Activated CD4-positive, alpha-beta T cell treated with anti-CD3 and anti-CD28 coated beads, Interleukin-2, amount 50 U/mL, for 16 hours (primary cell): ENCODE data around the gene UBA1.
"Not testable (repeated sequence)": the region's sequence is repeated elsewhere in the genome, so short reads cannot be mapped to it uniquely, and the experiment has no call there.

Experiments
- DNase-seq: peaks from one replicate; pipeline ENCODE4 v3.0.0-alpha.2; 2020

UBA1 gene

DNA sequence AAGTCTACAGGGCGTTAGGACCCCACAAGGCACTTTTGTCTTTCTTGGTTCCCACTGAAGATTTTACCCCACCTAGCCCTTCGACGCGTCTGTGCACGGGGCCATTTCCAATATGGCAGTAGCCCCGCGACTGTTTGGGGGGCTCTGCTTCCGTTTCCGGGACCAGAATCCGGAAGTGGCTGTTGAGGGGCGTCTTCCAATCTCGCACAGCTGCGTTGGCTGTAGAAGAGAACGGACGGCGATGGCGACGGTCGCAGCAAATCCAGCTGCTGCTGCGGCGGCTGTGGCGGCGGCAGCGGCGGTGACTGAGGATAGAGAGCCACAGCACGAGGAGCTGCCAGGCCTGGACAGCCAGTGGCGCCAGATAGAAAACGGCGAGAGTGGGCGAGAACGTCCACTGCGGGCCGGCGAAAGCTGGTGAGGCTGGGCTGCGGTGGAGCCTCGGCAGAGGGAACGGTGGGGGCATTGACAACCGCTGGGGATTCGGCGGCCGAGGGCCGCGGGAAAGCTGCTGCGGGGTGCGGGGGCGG, 39.2 kb downstream of the UBA1 start, which contains the start of gene USP11:
Gene USP11, plus strand, starts transcription at position 207 of the 530 bp plus-strand sequence. Its CDS starts 35 bp downstream, at position 242.
- DNase-seq = peak; percentile 30

DNA sequence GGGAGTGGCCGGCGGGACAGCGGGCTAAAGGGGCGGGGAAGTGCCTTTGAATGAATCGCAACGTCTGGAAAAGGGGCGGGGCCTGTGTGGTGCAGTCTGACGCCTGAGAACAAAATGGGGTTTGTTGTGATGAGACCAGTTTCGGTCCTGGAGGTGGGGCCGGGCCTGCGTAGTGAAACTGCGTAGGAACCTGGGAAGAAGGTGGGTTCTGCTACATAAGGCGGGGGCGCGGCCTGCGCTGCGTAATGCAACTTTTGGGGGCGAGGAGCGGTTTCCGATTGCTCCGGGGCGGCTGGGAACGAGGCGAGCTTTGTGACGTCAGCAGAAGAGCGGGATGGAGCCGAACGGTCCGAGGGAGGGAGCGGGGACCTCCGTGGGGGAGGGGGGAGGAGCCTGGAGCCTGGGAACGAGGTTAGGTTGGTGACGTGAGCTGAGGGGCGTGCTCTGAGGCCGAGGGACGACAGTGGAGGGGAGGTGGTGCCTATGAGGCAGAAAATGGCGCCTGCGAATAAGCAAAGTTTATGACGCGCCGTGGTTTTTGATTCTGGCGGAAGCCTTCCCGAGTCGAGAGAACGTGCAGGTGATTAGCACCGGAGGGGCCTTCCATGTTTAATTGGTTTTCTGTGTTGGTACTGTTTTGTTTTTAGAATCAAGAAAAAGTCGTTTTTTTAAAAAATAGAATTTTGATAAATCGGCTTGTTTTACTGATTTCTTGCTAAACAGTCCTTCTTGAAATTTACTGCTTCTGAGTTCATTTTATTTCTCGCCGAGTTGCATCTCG, 39.9 kb downstream of the UBA1 start:
- peak; percentile 96 for DNase-seq

DNA sequence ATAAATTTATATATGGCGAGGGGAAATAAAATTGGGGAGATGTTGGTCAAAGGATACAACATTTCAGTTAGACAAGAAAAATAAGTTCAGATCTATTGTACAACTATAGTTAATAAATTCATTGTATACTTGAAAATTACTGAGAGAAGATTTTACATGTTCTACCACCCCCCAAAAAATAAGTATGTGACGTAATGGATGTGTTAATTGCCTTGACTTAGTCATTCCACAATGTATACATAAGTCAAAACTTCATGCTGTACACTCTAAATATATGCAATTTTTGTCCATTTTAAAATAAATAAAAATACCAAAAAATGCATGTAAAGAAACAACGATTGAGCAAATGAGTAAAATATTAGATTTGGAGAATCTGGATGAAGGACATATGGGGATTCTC, 41.0 kb downstream of the UBA1 start:
- DNase-seq = no peak

DNA sequence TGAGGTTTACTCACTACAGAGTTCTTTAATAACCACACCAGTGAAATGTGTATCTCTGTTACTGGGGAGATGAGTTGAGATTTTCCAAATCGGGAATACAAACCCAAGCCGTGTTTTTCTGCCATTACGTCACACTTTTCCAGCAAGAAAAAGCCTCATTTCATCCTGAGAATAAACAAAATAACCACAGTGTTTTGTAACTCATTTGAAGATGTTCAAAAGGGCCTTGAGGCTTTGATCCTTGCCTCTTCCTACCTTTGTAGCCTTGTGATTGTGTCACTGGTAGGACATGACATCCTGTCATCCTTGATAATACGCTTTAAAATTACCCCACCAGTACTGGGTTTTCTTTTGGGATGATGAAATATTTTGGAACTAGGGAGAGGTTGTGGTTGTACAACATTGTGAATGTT, 42.1 kb downstream of the UBA1 start:
- no peak for DNase-seq

DNA sequence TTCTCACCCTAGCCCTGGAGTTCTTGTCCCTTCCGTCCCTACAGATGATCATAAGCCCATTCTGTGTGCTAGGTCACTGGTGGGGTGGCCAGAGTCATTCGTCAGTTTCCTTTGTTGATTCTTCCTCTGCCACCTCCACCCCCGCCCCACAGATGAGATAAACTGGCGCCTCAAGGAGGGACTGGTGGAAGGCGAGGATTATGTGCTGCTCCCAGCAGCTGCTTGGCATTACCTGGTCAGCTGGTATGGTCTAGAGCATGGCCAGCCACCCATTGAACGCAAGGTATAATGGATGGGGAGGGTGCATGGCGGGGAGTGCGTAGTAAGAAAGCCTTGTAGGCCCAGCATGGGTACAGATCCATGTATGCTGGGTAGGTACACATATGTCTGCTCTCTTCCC, 45.6 kb downstream of the UBA1 start:
- DNase-seq = no peak

DNA sequence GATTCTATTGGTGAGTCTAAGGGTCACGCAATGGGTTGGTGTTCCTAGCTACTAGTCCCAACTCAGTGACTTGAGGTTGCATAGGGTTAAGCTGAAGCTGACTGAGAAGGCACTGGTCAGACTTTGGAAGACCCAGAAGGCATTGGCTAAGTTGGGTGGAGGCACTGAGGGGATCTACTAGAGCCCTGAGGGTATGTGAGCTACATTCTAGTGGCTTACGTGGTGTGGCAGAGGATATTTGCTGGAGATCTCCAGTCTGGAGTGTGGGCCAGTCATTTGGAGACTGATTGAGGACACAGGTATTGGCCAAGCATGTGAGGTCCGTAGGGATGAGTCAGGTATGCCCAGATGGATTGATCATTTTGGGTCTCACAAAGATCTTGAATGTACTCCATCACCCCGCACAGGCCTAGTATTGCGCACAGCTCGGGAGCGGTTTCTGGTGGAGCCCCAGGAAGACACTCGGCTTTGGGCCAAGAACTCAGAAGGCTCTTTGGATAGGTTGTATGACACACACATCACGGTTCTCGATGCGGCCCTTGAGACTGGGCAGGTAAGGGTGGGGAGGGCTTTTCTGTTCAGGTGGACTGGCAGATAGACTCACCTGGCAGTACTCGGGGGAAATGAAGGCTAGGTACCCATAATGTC, 46.4 kb downstream of the UBA1 start:
- no peak for DNase-seq

DNA sequence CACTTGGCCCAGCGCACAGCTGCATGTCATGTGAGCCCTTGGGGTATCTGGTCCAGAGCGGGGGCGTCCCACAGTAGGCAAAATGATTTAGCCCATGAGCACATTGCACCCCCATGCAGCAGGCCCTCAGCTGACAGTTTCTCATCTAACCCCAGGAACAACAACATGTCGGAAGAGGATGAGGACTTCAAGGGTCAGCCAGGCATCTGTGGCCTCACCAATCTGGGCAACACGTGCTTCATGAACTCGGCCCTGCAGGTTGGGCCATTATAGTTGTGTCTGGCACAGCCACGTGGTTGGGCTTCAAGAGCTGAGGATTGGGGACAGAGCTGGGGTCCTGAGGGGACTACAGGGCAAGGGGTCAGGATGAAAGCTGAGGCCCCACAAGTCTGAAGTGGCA, 47.0 kb downstream of the UBA1 start:
- no peak for DNase-seq

DNA sequence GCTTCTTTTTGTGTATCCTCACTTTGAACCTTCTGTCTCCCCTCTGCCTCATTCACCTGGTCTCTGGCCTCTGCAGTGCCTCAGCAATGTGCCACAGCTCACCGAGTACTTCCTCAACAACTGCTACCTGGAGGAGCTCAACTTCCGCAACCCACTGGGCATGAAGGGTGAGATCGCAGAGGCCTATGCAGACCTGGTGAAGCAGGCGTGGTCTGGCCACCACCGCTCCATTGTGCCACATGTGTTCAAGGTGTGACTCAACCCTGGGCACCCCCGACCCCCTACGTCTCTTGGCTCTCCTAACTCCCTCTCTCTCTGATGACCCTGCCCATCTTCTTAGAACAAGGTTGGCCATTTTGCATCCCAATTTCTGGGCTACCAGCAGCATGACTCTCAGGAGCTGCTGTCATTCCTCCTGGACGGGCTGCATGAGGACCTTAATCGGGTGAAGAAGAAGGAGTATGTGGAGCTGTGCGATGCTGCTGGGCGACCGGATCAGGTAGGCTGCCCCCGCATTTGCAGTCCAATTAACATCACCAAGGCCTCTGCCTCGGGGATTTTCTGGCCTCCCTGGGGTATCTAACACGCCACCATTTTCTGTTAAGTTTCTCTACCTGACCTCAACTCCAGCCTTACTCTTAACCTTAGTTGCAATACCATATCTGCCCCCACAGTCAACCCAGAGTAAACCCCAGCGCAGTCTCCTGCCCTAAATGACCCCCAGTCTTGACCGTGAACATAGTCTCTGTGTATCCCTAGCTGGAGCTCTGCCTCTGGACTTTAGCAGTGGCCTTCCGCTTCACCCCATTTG, 47.8 kb downstream of the UBA1 start:
- DNase-seq = no peak

DNA sequence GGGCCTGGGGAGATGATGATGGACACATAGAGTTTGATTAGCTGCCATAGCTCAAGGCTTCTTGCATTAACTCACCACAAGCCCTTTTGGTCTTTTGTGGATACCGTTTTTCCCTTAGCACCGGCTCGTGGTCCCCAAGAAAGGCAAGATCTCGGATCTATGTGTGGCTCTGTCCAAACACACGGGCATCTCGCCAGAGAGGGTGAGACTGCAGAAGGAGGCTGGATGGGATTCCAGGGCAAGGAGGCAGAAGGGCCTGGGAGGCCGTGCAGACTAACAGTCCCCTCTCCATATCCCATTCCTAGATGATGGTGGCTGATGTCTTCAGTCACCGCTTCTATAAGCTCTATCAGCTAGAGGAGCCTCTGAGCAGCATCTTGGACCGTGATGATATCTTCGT, 48.7 kb downstream of the UBA1 start:
- no peak for DNase-seq

DNA sequence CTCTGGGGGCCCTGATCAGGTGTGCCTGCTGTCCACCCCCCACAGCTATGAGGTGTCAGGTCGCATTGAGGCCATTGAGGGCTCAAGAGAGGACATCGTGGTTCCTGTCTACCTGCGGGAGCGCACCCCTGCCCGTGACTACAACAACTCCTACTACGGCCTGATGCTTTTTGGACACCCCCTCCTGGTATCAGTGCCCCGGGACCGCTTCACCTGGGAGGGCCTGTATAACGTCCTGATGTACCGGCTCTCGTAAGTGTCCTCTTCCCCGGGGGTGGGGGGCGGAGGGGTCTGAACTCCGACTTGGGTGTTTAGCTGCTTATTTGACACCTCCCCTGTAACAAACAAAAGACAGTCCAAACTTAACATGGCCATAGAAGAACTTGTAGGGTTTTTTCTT, 49.7 kb downstream of the UBA1 start:
- no peak for DNase-seq

DNA sequence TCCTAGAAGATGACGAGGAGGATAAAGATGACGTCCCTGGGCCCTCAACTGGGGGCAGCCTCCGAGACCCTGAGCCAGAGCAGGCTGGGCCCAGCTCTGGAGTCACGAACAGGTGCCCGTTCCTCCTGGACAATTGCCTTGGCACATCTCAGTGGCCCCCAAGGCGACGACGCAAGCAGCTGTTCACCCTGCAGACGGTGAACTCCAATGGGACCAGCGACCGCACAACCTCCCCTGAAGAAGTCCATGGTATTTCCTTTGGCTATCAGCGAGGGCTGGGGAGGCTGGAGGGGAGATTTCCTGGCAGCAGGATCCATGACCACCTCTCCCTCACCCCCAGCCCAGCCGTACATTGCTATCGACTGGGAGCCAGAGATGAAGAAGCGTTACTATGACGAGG, 51.0 kb downstream of the UBA1 start:
- DNase-seq = no peak

DNA sequence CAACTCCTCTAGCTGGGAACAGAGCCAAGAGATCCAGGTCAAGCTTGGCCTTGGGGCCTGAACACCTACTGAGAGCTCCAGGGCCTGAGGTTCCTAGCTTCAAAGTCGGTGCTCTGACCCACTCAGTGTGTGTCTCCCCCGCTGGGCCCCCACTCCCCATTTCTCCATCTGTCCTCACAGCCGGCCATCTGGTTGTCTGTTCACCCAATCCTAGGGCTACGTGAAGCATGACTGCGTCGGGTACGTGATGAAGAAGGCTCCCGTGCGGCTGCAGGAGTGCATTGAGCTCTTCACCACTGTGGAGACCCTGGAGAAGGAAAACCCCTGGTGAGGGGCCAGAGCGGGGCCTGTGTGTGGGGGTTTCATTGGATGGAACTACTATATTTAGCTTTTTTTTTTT, 51.5 kb downstream of the UBA1 start:
- DNase-seq = no peak

DNA sequence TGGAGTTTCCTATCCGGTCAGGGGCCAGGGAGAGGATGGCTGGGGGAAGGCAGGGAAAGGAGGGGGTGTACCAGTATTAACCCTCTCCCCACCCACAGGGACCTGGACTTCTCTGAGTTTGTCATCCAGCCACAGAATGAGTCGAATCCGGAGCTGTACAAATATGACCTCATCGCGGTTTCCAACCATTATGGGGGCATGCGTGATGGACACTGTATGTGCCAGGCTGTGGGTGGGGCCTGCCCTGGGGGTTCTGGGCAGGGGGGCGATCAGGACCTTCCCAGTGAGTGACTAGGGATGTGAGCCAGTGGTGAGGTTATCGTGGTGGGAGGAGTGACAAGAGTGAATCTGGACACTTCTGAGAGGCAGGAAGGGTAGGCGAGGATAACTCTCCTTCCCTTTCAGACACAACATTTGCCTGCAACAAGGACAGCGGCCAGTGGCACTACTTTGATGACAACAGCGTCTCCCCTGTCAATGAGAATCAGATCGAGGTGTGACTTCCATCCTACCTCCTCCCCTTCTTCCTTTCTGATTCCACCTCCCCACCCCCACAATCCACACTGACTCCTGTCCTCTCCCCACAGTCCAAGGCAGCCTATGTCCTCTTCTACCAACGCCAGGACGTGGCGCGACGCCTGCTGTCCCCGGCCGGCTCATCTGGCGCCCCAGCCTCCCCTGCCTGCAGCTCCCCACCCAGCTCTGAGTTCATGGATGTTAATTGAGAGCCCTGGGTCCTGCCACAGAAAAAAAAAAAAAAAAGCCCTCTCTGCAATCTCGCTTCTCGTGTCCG, 53.8 kb downstream of the UBA1 start:
- DNase-seq = peak; percentile 41

DNA sequence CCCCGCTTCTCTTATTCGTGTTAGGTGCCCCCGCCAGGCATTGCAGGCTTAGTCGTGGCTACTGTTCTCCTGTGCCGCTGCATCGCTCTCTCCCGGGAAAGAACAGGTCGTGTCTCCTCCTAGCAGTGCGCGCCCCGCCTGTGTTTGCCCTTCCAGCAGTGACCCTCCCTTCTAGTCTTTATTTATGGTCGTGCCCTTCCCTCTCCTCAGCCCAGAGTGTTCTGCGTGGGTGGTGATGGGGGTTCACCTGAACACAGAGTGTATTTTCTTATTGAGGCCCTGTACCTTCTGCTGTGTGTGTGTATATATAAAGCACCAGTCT, 54.3 kb downstream of the UBA1 start:
- no peak for DNase-seq

DNA sequence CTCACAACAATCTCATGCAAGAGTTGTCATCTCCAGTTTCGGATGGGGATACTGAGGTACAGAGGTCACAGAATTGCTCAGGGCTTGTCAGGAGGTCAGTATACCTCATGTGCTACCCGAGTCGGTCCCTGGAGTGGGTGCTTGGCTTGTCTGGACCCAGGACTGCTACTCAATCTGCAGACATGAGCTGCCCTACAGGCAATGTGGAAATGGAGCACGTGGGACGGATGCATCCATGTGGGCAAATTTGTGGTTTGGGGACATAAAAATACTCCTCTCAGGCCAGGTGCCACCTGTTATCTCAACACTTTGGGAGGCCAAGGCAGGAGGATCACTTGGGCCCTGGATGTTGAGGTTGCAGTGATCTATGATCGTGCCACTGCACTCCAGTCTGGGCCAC, 54.9 kb downstream of the UBA1 start:
- no peak for DNase-seq

DNA sequence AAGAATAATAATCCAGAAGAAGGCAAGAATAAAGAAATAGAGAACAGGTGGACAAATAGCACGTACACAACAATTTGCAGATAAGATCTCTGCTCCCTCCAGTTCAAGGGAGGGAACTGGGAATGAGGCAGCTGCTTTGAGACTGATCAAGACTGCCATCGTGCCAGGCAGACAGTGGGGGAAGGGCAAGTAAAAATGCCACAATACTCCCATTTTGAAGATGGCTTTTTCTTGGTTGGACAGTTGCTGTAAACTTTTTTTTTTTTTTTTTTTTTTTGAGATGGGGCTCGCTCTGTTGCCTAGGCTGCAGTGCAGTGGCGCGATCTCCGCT, 56.4 kb downstream of the UBA1 start:
- no peak for DNase-seq

DNA sequence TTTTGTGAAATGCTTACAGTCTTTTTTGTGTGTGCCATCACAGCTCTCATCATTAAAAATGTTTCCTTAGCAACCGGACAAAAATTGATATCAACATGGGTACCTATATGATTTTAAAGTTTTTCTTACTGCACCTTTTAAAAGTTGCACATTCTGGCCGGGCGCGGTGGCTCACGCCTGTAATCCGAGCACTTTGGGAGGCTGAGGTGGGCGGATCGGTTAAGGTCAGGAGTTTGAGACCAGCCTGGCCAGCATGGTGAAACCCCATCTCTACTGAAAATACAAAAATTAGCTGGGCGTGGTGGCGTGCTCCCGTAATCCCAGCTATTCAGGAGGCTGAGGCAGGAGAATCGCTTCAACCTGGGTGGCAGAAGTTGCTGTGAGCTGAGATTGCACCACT, 64.0 kb downstream of the UBA1 start:
- not testable (repeated sequence) for DNase-seq
